PC-9 (cell line): ENCODE results near the gene VOPP1.

ENCODE experiments used
- CTCF ChIP-seq: fragments of 200-600 bp; sonication (generic); conservative IDR thresholded peaks from 2 replicates; pipeline ENCODE4 v1.6.1; 2017; ENCODE audit warnings: mixed run types, antibody characterized with exemption, mild to moderate bottlenecking, moderate library complexity
- EZH2 ChIP-seq: fragments of 200-600 bp; sonication (generic); IDR thresholded peaks from 2 replicates; pipeline ENCODE4 v1.8.0; 2017; ENCODE audit warnings: antibody characterized with exemption, low read depth

DNA sequence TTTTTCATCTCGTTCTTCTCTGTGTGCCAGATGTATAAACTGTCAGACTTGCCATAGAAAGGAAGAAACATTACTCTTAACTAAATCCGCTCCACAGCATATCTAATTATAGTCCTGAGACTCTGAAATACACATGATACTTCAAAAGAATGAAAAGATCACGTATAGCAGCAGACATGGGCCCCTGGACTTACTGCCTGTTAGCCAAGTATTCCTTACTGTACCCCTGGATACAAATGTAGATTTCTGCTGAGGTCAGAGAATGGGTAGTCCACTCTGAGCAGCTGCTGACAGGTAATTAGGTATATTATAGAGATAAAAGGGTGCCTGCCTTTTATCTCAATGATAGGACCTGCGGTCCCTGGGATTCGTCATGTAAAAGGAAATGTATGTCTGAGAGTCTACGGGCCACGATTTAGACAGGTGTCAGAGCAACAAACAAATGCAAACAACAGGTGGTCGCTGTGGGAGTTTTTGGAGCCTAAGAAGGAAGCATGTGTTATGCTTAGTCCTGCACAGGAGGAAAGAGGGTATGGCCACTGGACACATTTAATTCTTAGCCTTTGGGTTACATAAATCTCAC is 69.4 kb downstream of the VOPP1 start:
- no peak for TF ChIP-seq CTCF
- TF ChIP-seq EZH2: no peak
